ENCODE measurements around the gene CPN2. TPM values are rescaled to one million over a fixed set of nuclear protein-coding genes. Genes with fewer than 3 reads are reported as not detected.

CPN2 gene
- total RNA-seq, 1 donor from 2014 or later: 2.4 TPM

GRCh38 chr3:194382196-194382891 is 31.2 kb upstream of the CPN2 start:
- no peak overlapping the region for H3K27ac ChIP-seq (replicated peaks)
- peaks cover 71% of the 10 kb centered on the region for H3K27me3 ChIP-seq (ENCODE audit: low read depth)
- no peaks in the 10 kb centered on the region for H3K4me1 ChIP-seq
- no peak overlapping the region for H3K4me3 ChIP-seq
- TF ChIP-seq, protein P1, sequence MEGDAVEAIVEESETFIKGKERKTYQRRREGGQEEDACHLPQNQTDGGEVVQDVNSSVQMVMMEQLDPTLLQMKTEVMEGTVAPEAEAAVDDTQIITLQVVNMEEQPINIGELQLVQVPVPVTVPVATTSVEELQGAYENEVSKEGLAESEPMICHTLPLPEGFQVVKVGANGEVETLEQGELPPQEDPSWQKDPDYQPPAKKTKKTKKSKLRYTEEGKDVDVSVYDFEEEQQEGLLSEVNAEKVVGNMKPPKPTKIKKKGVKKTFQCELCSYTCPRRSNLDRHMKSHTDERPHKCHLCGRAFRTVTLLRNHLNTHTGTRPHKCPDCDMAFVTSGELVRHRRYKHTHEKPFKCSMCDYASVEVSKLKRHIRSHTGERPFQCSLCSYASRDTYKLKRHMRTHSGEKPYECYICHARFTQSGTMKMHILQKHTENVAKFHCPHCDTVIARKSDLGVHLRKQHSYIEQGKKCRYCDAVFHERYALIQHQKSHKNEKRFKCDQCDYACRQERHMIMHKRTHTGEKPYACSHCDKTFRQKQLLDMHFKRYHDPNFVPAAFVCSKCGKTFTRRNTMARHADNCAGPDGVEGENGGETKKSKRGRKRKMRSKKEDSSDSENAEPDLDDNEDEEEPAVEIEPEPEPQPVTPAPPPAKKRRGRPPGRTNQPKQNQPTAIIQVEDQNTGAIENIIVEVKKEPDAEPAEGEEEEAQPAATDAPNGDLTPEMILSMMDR (IDR thresholded peaks at IDR 0.05; ENCODE audit: borderline replicate concordance): no peak
- no peaks in the 10 kb centered on the region for H3K9me3 ChIP-seq (replicated peaks)
- no peaks in the 10 kb centered on the region for H3K36me3 ChIP-seq
- intact Hi-C loops (cut with micrococcal nuclease): no loop called here
- DNase-seq: no peak

DNA sequence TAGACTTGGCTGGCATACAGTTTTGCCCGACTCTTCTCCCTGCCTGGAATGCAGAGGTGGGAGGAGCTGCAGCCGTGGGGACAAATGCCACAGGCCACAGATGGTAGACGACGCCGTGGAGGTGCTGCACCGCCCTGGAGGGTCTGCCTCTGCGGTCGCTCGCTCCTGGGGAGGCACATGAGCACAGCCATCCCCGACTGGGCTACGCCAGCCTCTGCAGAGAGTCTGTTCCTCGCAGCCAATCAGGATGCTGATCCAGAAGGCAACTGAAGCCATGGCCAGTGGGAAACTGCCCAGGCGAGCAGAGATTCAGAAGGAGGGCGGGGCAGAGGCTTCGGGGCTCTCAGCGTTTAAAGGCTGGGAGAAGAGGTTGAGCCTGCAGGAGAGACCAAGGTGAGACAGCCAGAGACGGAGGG is 30.3 kb upstream of the CPN2 start:
- H3K36me3 ChIP-seq: no peaks in the 10 kb centered on the region
- no peaks in the 10 kb centered on the region for H3K4me1 ChIP-seq
- H3K27me3 ChIP-seq (ENCODE audit: low read depth): peaks cover 76% of the 10 kb centered on the region
- no peak for DNase-seq
- H3K9me3 ChIP-seq (replicated peaks): no peaks in the 10 kb centered on the region
- H3K4me3 ChIP-seq: no peak overlapping the region
- no peak overlapping the region for H3K27ac ChIP-seq (replicated peaks)
- TF ChIP-seq, protein P1 (IDR thresholded peaks at IDR 0.05; ENCODE audit: borderline replicate concordance): no peak
- intact Hi-C loops (cut with micrococcal nuclease): no loop called here

GRCh38 chr3:194380326-194380725 is 29.2 kb upstream of the CPN2 start:
- no peak overlapping the region for H3K4me3 ChIP-seq
- peaks cover 81% of the 10 kb centered on the region for H3K27me3 ChIP-seq (ENCODE audit: low read depth)
- DNase-seq: no peak
- H3K36me3 ChIP-seq: no peaks in the 10 kb centered on the region
- intact Hi-C loops (cut with micrococcal nuclease): no loop called here
- no peak overlapping the region for H3K27ac ChIP-seq (replicated peaks)
- TF ChIP-seq, protein P1 (IDR thresholded peaks at IDR 0.05; ENCODE audit: borderline replicate concordance): no peak
- H3K4me1 ChIP-seq: no peaks in the 10 kb centered on the region
- H3K9me3 ChIP-seq (replicated peaks): no peaks in the 10 kb centered on the region

DNA sequence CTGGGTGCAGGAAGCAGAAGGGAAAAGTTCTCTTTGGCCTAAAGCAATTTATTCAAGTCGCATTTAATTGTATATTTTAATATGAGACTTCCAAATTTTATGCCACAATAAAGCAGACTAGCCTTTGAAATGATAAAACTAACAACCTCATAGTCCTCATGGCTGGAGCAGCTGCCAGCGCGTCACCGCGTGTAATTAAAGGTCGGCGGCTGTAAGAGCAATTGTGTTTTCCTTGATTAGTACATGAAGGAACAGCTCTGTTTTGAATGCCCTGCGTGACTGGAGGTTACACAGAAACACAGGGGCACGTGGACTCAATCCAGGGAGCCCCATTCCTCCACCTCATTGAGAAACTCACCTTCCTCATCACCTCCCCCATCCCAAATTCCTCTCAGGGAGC is 28.5 kb upstream of the CPN2 start:
- intact Hi-C loops (cut with micrococcal nuclease): no loop called here
- TF ChIP-seq, protein P1 (IDR thresholded peaks at IDR 0.05; ENCODE audit: borderline replicate concordance): no peak
- no peaks in the 10 kb centered on the region for H3K4me1 ChIP-seq
- no peaks in the 10 kb centered on the region for H3K36me3 ChIP-seq
- H3K27ac ChIP-seq (replicated peaks): no peak overlapping the region
- H3K27me3 ChIP-seq (ENCODE audit: low read depth): peaks cover 78% of the 10 kb centered on the region
- H3K4me3 ChIP-seq: no peak overlapping the region
- no peaks in the 10 kb centered on the region for H3K9me3 ChIP-seq (replicated peaks)
- DNase-seq: no peak

DNA sequence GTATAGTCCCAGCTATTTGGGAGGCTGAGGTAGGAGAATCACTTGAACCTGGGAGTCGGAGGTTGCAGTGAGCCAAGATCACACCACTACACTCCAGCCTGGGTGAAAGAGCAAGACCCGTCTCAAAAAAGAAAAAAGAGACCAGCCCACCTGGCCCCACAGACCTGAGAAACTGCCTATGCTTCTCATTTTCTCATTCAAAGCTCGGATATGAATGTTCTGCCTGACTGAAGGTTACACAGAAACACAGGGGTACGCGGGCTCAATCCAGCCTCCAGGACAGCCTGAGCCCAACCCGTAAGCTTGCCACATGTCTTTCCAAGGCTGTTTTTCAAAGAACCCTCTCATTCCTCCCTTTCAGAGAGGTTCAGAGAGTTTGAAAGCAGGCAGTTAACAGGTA is 28.1 kb upstream of the CPN2 start:
- intact Hi-C loops (cut with micrococcal nuclease): no loop called here
- Histone ChIP-seq H3K27ac (replicated peaks) (no peak overlapping the region), H3K27me3 (ENCODE audit: low read depth) (peaks cover 74% of the 10 kb centered on the region), H3K4me3 (no peak overlapping the region), H3K9me3 (replicated peaks) (no peaks in the 10 kb centered on the region), H3K36me3 (no peaks in the 10 kb centered on the region), H3K4me1 (no peaks in the 10 kb centered on the region)
- TF ChIP-seq, protein P1 (IDR thresholded peaks at IDR 0.05; ENCODE audit: borderline replicate concordance): no peak
- DNase-seq: no peak

Data from left ventricle myocardium inferior (tissue), 1 donor.